Urinary bladder (tissue), 4 donors: ENCODE measurements around the gene PTPN12. TPM values are rescaled to one million over a fixed set of nuclear protein-coding genes. Genes with fewer than 3 reads are reported as not detected.
"Not testable (repeated sequence)": the region's sequence is repeated elsewhere in the genome, so short reads cannot be mapped to it uniquely, and the experiment has no call there.

Source experiments
- DNase-seq: peaks from one replicate; pipeline ENCODE4 v3.0.0-alpha.2; 2015; ENCODE audit errors: extremely low spot score
- H3K27ac ChIP-seq: one replicate; pipeline ENCODE4 v1.5.1; 2013; ENCODE audit warnings: low read depth, mild to moderate bottlenecking, moderate library complexity
- H3K36me3 ChIP-seq: one replicate; pipeline ENCODE4 v1.6.1; 2013; ENCODE audit warnings: mild to moderate bottlenecking, moderate library complexity; ENCODE audit not compliant: insufficient read depth
- H3K4me1 ChIP-seq: one replicate; pipeline ENCODE4 v1.6.1; 2013; ENCODE audit warnings: mild to moderate bottlenecking, moderate library complexity; ENCODE audit not compliant: insufficient read depth
- H3K4me3 ChIP-seq: one replicate; pipeline ENCODE4 v1.5.1; 2013; ENCODE audit warnings: low read depth, low read length
- WGBS: extraction: QIAGEN DNeasy Blood & Tissue Kit; methylation state at CpG from one replicate; pipeline ENCODE4 v1.1.7; 2013; 5-methylcytosine and 5-hydroxymethylcytosine counted together
- polyA plus RNA-seq: library from polyadenylated mRNA; stranded (reverse); fragments of 200-250 nt; gene quantifications from one replicate; pipeline ENCODE4 v1.2.3, GENCODE V29; 2013
- total RNA-seq: library from RNA; depleted of rRNA; stranded (reverse); fragments of >200 nt; gene quantifications from one replicate; pipeline ENCODE4 v1.2.3, GENCODE V29; 2014
- donor health status: healthy with polysubstance abuse.
- donor health status: healthy.

Gene PTPN12
- total and polyA plus RNA-seq, 2 donors = 54.7 to 136 TPM

- DNase-seq = no peak
- Histone ChIP-seq H3K4me1 (no peaks in the 10 kb centered on the region), H3K27ac (no peak overlapping the region), H3K4me3 (no peak overlapping the region), H3K36me3 (peaks cover under 1% of the 10 kb centered on the region)
- 53% methylated on average over 4 of the region's 4 CpGs for WGBS
Observed at GRCh38 chr7:77649716-77650349, 112.7 kb downstream of the PTPN12 start.

- Histone ChIP-seq H3K27ac (no peak overlapping the region), H3K4me3 (no peak overlapping the region), H3K36me3 (no peaks in the 10 kb centered on the region), H3K4me1 (no peaks in the 10 kb centered on the region)
- 28% methylated on average over 3 of the region's 3 CpGs for WGBS
- no peak for DNase-seq
Observed at GRCh38 chr7:77651575-77652162, 114.6 kb downstream of the PTPN12 start.

GRCh38 chr7:77652826-77653225 is 115.7 kb downstream of the PTPN12 start:
- DNase-seq, H3K4me3 ChIP-seq, H3K4me1 ChIP-seq, H3K36me3 ChIP-seq, H3K27ac ChIP-seq: not testable (repeated sequence)
- 97% methylated on average over 12 of the region's 12 CpGs for WGBS

- Histone ChIP-seq H3K36me3 (no peaks in the 10 kb centered on the region), H3K4me1 (no peaks in the 10 kb centered on the region), H3K4me3 (no peak overlapping the region), H3K27ac (no peak overlapping the region)
- WGBS = 55% methylated on average over 2 of the region's 2 CpGs
- no peak for DNase-seq
Observed at GRCh38 chr7:77653572-77653971, 116.5 kb downstream of the PTPN12 start.

GRCh38 chr7:77655356-77655755 is 118.3 kb downstream of the PTPN12 start:
- no peak overlapping the region for H3K27ac ChIP-seq
- H3K4me3 ChIP-seq = no peak overlapping the region
- no peaks in the 10 kb centered on the region for H3K4me1 ChIP-seq
- 98% methylated on average over 1 of the region's 1 CpG for WGBS
- no peak for DNase-seq
- no peaks in the 10 kb centered on the region for H3K36me3 ChIP-seq

- H3K4me1 ChIP-seq = no peaks in the 10 kb centered on the region
- no peak overlapping the region for H3K4me3 ChIP-seq
- H3K36me3 ChIP-seq = no peaks in the 10 kb centered on the region
- WGBS = 87% methylated on average over 9 of the region's 9 CpGs
- no peak overlapping the region for H3K27ac ChIP-seq
- no peak for DNase-seq
Observed at GRCh38 chr7:77655836-77656455, 118.9 kb downstream of the PTPN12 start.

GRCh38 chr7:77657427-77658224 is 120.5 kb downstream of the PTPN12 start:
- Histone ChIP-seq H3K27ac (no peak overlapping the region), H3K4me3 (no peak overlapping the region), H3K4me1 (no peaks in the 10 kb centered on the region), H3K36me3 (no peaks in the 10 kb centered on the region)
- WGBS = 87% methylated on average over 1 of the region's 1 CpG
- DNase-seq = peak; percentile 18

- no peak overlapping the region for H3K27ac ChIP-seq
Observed at GRCh38 chr7:77658928-77659327, 121.8 kb downstream of the PTPN12 start.

GRCh38 chr7:77661816-77662215 is 124.7 kb downstream of the PTPN12 start:
- DNase-seq = no peak
- no peaks in the 10 kb centered on the region for H3K4me1 ChIP-seq
- H3K4me3 ChIP-seq = no peak overlapping the region
- no peaks in the 10 kb centered on the region for H3K36me3 ChIP-seq
- no peak overlapping the region for H3K27ac ChIP-seq
- WGBS = 96% methylated on average over 5 of the region's 5 CpGs

More at GRCh38 chr7:77658928-77659327, 121.8 kb downstream of the PTPN12 start:
- no peak overlapping the region for H3K4me3 ChIP-seq
- no peaks in the 10 kb centered on the region for H3K4me1 ChIP-seq
- no peaks in the 10 kb centered on the region for H3K36me3 ChIP-seq
- DNase-seq = no peak
- 95% methylated on average over 5 of the region's 5 CpGs for WGBS

GRCh38 chr7:77662869-77663268 is 125.8 kb downstream of the PTPN12 start:
- Histone ChIP-seq H3K4me3 (no peak overlapping the region), H3K4me1 (no peaks in the 10 kb centered on the region), H3K27ac (no peak overlapping the region), H3K36me3 (no peaks in the 10 kb centered on the region)
- WGBS = 93% methylated on average over 2 of the region's 2 CpGs
- DNase-seq = no peak

- Histone ChIP-seq H3K4me1 (no peaks in the 10 kb centered on the region), H3K4me3 (no peak overlapping the region), H3K36me3 (no peaks in the 10 kb centered on the region), H3K27ac (no peak overlapping the region)
- no peak for DNase-seq
Observed at GRCh38 chr7:77664715-77665114, 127.6 kb downstream of the PTPN12 start.

- no peaks in the 10 kb centered on the region for H3K36me3 ChIP-seq
- H3K4me1 ChIP-seq = no peaks in the 10 kb centered on the region
- no peak for DNase-seq
- H3K4me3 ChIP-seq = no peak overlapping the region
- no peak overlapping the region for H3K27ac ChIP-seq
Observed at GRCh38 chr7:77665161-77665560, 128.1 kb downstream of the PTPN12 start.

- Histone ChIP-seq H3K4me3 (no peak overlapping the region), H3K4me1 (no peaks in the 10 kb centered on the region), H3K36me3 (no peaks in the 10 kb centered on the region), H3K27ac (no peak overlapping the region)
- 77% methylated on average over 6 of the region's 6 CpGs for WGBS
- DNase-seq = no peak
Observed at GRCh38 chr7:77667459-77668086, 130.5 kb downstream of the PTPN12 start.
